Smooth muscle cell (in vitro differentiated cells): ENCODE data around the gene HEBP1. TPM values are rescaled to one million over a fixed set of nuclear protein-coding genes. Genes with fewer than 3 reads are reported as not detected.
"Not testable (repeated sequence)": the region's sequence is repeated elsewhere in the genome, so short reads cannot be mapped to it uniquely, and the experiment has no call there.

ENCODE experiments used
- DNase-seq: peaks from one replicate; lab custom pipeline; 2025; ENCODE audit not compliant: unreplicated experiment; lab: John Stamatoyannopoulos, UW
- H2AFZ ChIP-seq: fragments of 200-600 bp; sonication (generic); 2 replicates; pipeline ENCODE4 v1.6.0; 2016; ENCODE audit warnings: antibody characterized with exemption, low read depth, mild to moderate bottlenecking
- H3F3A ChIP-seq: fragments of 200-600 bp; sonication (generic); 2 replicates; pipeline ENCODE4 v1.6.0; 2017; ENCODE audit warnings: antibody characterized with exemption, low read depth
- H3K27ac ChIP-seq: fragments of 200-600 bp; sonication (generic); 2 replicates; pipeline ENCODE4 v1.5.1; 2016; ENCODE audit warnings: low read depth, mild to moderate bottlenecking
- H3K27me3 ChIP-seq: fragments of 200-600 bp; sonication (generic); 2 replicates; pipeline ENCODE4 v1.6.1; 2016; ENCODE audit warnings: low read depth, mild to moderate bottlenecking
- H3K36me3 ChIP-seq: fragments of 200-600 bp; sonication (generic); 2 replicates; pipeline ENCODE4 v1.5.1; 2016; ENCODE audit warnings: low read depth
- H3K4me1 ChIP-seq: fragments of 200-600 bp; sonication (generic); 2 replicates; pipeline ENCODE4 v1.5.1; 2016; ENCODE audit warnings: low read depth
- H3K4me2 ChIP-seq: fragments of 200-600 bp; sonication (generic); 2 replicates; pipeline ENCODE4 v1.6.0; 2016; ENCODE audit warnings: mild to moderate bottlenecking
- H3K4me3 ChIP-seq: fragments of 200-600 bp; sonication (generic); 2 replicates; pipeline ENCODE4 v1.5.1; 2016; ENCODE audit warnings: mild to moderate bottlenecking
- H3K79me2 ChIP-seq: fragments of 200-600 bp; sonication (generic); 2 replicates; pipeline ENCODE4 v1.6.0; 2016; ENCODE audit warnings: low read depth, mild to moderate bottlenecking
- H3K9ac ChIP-seq: fragments of 200-600 bp; sonication (generic); 2 replicates; pipeline ENCODE4 v1.6.0; 2016; ENCODE audit warnings: low read depth
- H3K9me3 ChIP-seq: fragments of 200-600 bp; sonication (generic); replicated peaks from 2 replicates; pipeline ENCODE4 v1.5.1; 2016; ENCODE audit warnings: low read depth
- H4K20me1 ChIP-seq: fragments of 200-600 bp; sonication (generic); 2 replicates; pipeline ENCODE4 v1.6.0; 2016; ENCODE audit warnings: low read depth
- WGBS: methylation state at CpG from one replicate; pipeline ENCODE4 v1.1.7; 2016; ENCODE audit warnings: low lambda C conversion rate; 5-methylcytosine and 5-hydroxymethylcytosine counted together
- polyA plus RNA-seq: library from polyadenylated mRNA; unstranded; fragments of >200 nt; fragmentation: Nextera tagmentation; extraction: Ambion mirVana; gene quantifications from 2 replicates; pipeline ENCODE4 v1.2.1, GENCODE V29; 2016
- total RNA-seq: library from RNA; depleted of rRNA; stranded (reverse); fragments of >200 nt; gene quantifications from 2 replicates; pipeline ENCODE4 v1.2.3, GENCODE V29; 2014
- TF ChIP-seq, protein P1 (sequence below): fragments of 200-600 bp; sonication (generic); IDR thresholded peaks from 2 replicates; pipeline ENCODE4 v1.5.1; 2017; ENCODE audit warnings: borderline replicate concordance, mild to moderate bottlenecking, antibody characterized with exemption; ENCODE audit not compliant: insufficient read depth, poor library complexity, severe bottlenecking

HEBP1 gene
- total and polyA plus RNA-seq, 2 experiments from 2014 or later = 16.1 to 55.8 TPM

DNA sequence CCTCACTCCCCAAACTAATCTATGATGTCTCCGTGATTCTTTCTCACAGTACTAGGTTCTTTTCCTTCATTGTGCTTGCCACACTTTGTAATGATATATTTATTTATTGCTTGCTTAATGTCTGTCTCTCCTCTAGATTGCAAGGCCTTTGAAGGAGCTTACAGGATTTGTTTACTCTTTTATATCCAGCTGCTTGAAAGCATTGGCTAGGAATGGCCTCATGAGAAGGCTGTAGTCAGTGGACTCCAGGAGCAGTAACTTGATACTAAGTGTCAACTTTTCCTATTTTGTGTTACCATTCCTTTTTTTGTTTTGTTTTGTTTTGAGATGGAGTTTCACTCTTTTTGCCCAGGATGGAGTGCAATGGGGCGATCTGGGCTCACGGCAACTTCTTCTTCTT is 36.8 kb upstream of the HEBP1 start:
- Histone ChIP-seq H3K4me2 (no peak overlapping the region), H3K4me1 (no peaks in the 10 kb centered on the region), H3K36me3 (no peaks in the 10 kb centered on the region), H3F3A (no peaks in the 10 kb centered on the region), H3K4me3 (no peak overlapping the region), H3K79me2 (no peaks in the 10 kb centered on the region), H3K27me3 (no peaks in the 10 kb centered on the region), H2AFZ (no peak overlapping the region), H3K9ac (no peak overlapping the region), H3K27ac (no peak overlapping the region), H4K20me1 (no peaks in the 10 kb centered on the region), H3K9me3 (no peaks in the 10 kb centered on the region)
- no peak for DNase-seq
- WGBS = 97% methylated on average over 3 of the region's 3 CpGs
- TF ChIP-seq, protein P1, sequence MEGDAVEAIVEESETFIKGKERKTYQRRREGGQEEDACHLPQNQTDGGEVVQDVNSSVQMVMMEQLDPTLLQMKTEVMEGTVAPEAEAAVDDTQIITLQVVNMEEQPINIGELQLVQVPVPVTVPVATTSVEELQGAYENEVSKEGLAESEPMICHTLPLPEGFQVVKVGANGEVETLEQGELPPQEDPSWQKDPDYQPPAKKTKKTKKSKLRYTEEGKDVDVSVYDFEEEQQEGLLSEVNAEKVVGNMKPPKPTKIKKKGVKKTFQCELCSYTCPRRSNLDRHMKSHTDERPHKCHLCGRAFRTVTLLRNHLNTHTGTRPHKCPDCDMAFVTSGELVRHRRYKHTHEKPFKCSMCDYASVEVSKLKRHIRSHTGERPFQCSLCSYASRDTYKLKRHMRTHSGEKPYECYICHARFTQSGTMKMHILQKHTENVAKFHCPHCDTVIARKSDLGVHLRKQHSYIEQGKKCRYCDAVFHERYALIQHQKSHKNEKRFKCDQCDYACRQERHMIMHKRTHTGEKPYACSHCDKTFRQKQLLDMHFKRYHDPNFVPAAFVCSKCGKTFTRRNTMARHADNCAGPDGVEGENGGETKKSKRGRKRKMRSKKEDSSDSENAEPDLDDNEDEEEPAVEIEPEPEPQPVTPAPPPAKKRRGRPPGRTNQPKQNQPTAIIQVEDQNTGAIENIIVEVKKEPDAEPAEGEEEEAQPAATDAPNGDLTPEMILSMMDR = no peak

DNA sequence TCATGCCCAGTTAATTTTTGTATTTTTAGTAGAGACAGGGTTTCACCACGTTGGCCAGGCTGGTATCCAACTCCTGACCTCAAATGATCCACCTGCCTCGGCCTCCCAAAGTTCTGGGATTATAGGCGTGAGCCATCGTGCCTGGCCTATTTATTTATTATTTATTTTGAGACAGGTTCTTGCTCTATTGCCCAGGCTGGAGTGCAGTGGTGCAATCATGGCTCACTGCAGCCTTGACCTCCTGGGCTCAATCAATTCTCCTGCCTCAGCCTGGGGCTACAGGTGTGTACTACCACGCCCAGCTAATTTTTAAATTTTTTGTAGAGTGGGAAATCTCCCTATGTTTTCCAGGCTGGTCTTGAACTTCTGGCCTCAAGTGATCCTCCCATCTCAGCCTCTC is 35.3 kb upstream of the HEBP1 start:
- not testable (repeated sequence) for H3K4me1 ChIP-seq, H3K4me2 ChIP-seq, DNase-seq, H4K20me1 ChIP-seq, H3K9me3 ChIP-seq, H3K36me3 ChIP-seq, H3K79me2 ChIP-seq, H3K27ac ChIP-seq, H3K4me3 ChIP-seq, H3F3A ChIP-seq, H3K27me3 ChIP-seq, H3K9ac ChIP-seq, H2AFZ ChIP-seq
- WGBS = 92% methylated on average over 5 of the region's 5 CpGs

DNA sequence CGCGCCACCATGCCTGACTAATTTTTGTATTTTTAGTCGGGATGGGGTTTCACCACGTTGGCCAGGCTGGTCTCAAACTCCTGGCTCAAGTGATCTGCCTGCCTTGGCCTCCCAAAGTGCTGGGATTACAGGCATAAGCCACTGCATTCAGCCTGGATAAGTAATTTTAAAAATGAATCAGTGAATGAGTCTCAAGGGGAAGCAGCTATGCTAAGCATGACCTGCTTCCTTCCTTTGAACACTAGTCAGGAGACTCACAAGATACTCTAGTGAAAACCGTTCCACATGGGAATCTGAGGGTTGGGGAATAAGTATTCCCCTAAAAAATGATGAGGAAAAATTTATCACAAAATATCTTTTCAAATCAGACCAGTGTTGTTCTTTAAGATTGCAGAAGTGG is 33.4 kb upstream of the HEBP1 start:
- no peaks in the 10 kb centered on the region for H4K20me1 ChIP-seq
- no peak overlapping the region for H3K27ac ChIP-seq
- H3K79me2 ChIP-seq = no peaks in the 10 kb centered on the region
- H3K9me3 ChIP-seq = no peaks in the 10 kb centered on the region
- TF ChIP-seq, protein P1 = no peak
- H3K36me3 ChIP-seq = no peaks in the 10 kb centered on the region
- H3K4me3 ChIP-seq = no peak overlapping the region
- H2AFZ ChIP-seq = no peak overlapping the region
- no peaks in the 10 kb centered on the region for H3F3A ChIP-seq
- H3K4me1 ChIP-seq = peaks cover 13% of the 10 kb centered on the region
- no peaks in the 10 kb centered on the region for H3K27me3 ChIP-seq
- DNase-seq = no peak
- 95% methylated on average over 5 of the region's 5 CpGs for WGBS
- no peak overlapping the region for H3K4me2 ChIP-seq
- H3K9ac ChIP-seq = no peak overlapping the region

- TF ChIP-seq, protein P1 = no peak
- Histone ChIP-seq H3K36me3 (no peaks in the 10 kb centered on the region), H3K9ac (no peak overlapping the region), H3K27ac (no peak overlapping the region), H3K27me3 (no peaks in the 10 kb centered on the region), H2AFZ (no peak overlapping the region), H3K4me1 (peaks cover 17% of the 10 kb centered on the region), H4K20me1 (no peaks in the 10 kb centered on the region), H3K4me2 (no peak overlapping the region), H3F3A (no peaks in the 10 kb centered on the region), H3K79me2 (no peaks in the 10 kb centered on the region), H3K9me3 (no peaks in the 10 kb centered on the region), H3K4me3 (no peak overlapping the region)
- WGBS = 83% methylated on average over 2 of the region's 2 CpGs
- DNase-seq = no peak
These were observed 32.1 kb upstream of the HEBP1 start for GRCh38 chr12:13032164-13032563.
